CD14-positive monocyte (primary cell): ENCODE results near the gene USP28. TPM values are rescaled to one million over a fixed set of nuclear protein-coding genes. Genes with fewer than 3 reads are reported as not detected.
"Not testable (repeated sequence)": the region's sequence is repeated elsewhere in the genome, so short reads cannot be mapped to it uniquely, and the experiment has no call there.

Experiments used
- DNase-seq, 3 donors: peaks; one replicate each; pipeline ENCODE4 v3.0.0-alpha.2; 2011 to 2022
- H2AFZ ChIP-seq: 2 replicates; pipeline ENCODE4 v1.6.0; 2012; ENCODE audit warnings: mild to moderate bottlenecking, low read depth, low read length, inconsistent platforms; ENCODE audit not compliant: insufficient read depth, poor library complexity, severe bottlenecking
- H3K27ac ChIP-seq, 2 donors: 1 replicate in 1 of 2; 2 replicates in 1 of 2; pipeline ENCODE4 v1.5.1; 2012 to 2013; ENCODE audit warnings: low read length in 2 of 2, control low read depth in 1 of 2, inconsistent platforms in 1 of 2, low read depth in 1 of 2, mild to moderate bottlenecking in 1 of 2
- H3K27me3 ChIP-seq, 2 donors: one replicate each; pipeline versions ENCODE4 v1.6.0 to v1.6.1; 2011 to 2013; ENCODE audit warnings: low read length in 2 of 2; ENCODE audit not compliant: control insufficient read depth in 2 of 2, insufficient read depth in 2 of 2
- H3K36me3 ChIP-seq, 2 donors: replicated peaks in 1 of 2; 1 replicate in 1 of 2; 2 replicates in 1 of 2; pipeline versions ENCODE4 v1.5.1 to v1.6.1; 2012 to 2013; ENCODE audit warnings: low read length in 2 of 2, control low read depth in 1 of 2, inconsistent platforms in 1 of 2, mild to moderate bottlenecking in 1 of 2; ENCODE audit not compliant: insufficient read depth in 2 of 2, control insufficient read depth in 1 of 2
- H3K4me1 ChIP-seq, 2 donors: 1 replicate in 1 of 2; 2 replicates in 1 of 2; pipeline versions ENCODE4 v1.5.1 to v1.6.1; 2012 to 2013; ENCODE audit warnings: low read length in 2 of 2, control low read depth in 1 of 2, inconsistent platforms in 1 of 2, mild to moderate bottlenecking in 1 of 2, moderate library complexity in 1 of 2; ENCODE audit not compliant: insufficient read depth in 2 of 2, control insufficient read depth in 1 of 2
- H3K4me2 ChIP-seq: replicated peaks from 2 replicates; pipeline ENCODE3; 2012; ENCODE audit warnings: low read length, moderate library complexity, mild to moderate bottlenecking; ENCODE audit not compliant: poor library complexity, severe bottlenecking; ENCODE audit errors: extremely low read depth
- H3K4me3 ChIP-seq, 3 experiments: fragments of 200-600 bp in 1 of 3; sonication (generic) in 1 of 3; replicated peaks in 1 of 3; 1 replicate in 2 of 3; 2 replicates in 1 of 3; pipeline ENCODE4 v1.5.1; 2011 to 2013; ENCODE audit warnings: low read length in 3 of 3, mild to moderate bottlenecking in 3 of 3, control low read depth in 2 of 3, low read depth in 2 of 3, inconsistent platforms in 1 of 3, moderate library complexity in 1 of 3
- H3K79me2 ChIP-seq: 2 replicates; pipeline ENCODE4 v1.6.0; 2012; ENCODE audit warnings: mild to moderate bottlenecking, control low read depth, inconsistent platforms, low read length, moderate library complexity; ENCODE audit not compliant: insufficient read depth
- H3K9ac ChIP-seq: 2 replicates; pipeline ENCODE4 v1.6.0; 2017; ENCODE audit warnings: low read length, mild to moderate bottlenecking; ENCODE audit not compliant: insufficient read depth, poor library complexity, severe bottlenecking
- H3K9me3 ChIP-seq, 2 donors: replicated peaks in 1 of 2; 1 replicate in 1 of 2; 2 replicates in 1 of 2; pipeline versions ENCODE4 v1.5.1 to v1.6.1; 2012 to 2013; ENCODE audit warnings: low read length in 2 of 2, control low read depth in 1 of 2; ENCODE audit not compliant: control insufficient read depth in 1 of 2, insufficient read depth in 1 of 2
- H4K20me1 ChIP-seq: 2 replicates; pipeline ENCODE4 v1.6.0; 2012; ENCODE audit warnings: mild to moderate bottlenecking, low read length, control low read depth, moderate library complexity; ENCODE audit not compliant: insufficient read depth
- H3K27ac Mint-ChIP-seq, 7 donors: one replicate each; pipeline ENCODE4 v1.8.0; 2020; ENCODE audit warnings: mild to moderate bottlenecking in 7 of 7, mixed read lengths in 7 of 7, moderate library complexity in 6 of 7, inconsistent platforms in 2 of 7
- H3K27me3 Mint-ChIP-seq, 3 donors: one replicate each; pipeline ENCODE4 v1.8.0; 2021 to 2022; ENCODE audit warnings: low read depth in 3 of 3, mild to moderate bottlenecking in 3 of 3, mixed read lengths in 3 of 3, moderate library complexity in 3 of 3, inconsistent platforms in 1 of 3
- H3K36me3 Mint-ChIP-seq, 2 donors: one replicate each; pipeline ENCODE4 v1.8.0; 2020; ENCODE audit warnings: mixed read lengths in 2 of 2, inconsistent platforms in 1 of 2, mild to moderate bottlenecking in 1 of 2
- H3K4me1 Mint-ChIP-seq: one replicate; pipeline ENCODE4 v1.8.0; 2020; ENCODE audit warnings: mild to moderate bottlenecking, mixed read lengths
- H3K4me3 Mint-ChIP-seq, 2 donors: one replicate each; pipeline ENCODE4 v1.8.0; 2020; ENCODE audit warnings: mild to moderate bottlenecking in 2 of 2, mixed read lengths in 2 of 2, moderate library complexity in 1 of 2
- H3K9me3 Mint-ChIP-seq, 7 donors: one replicate each; pipeline ENCODE4 v1.8.0; 2020 to 2022; ENCODE audit warnings: mixed read lengths in 7 of 7, mild to moderate bottlenecking in 6 of 7, moderate library complexity in 6 of 7, inconsistent platforms in 2 of 7
- CTCF ChIP-seq: fragments of 200-600 bp; IDR thresholded peaks from one replicate; pipeline ENCODE4 v1.8.0; 2022; ENCODE audit warnings: antibody characterized with exemption, mild to moderate bottlenecking
- WGBS: methylation state at CpG from one replicate; pipeline ENCODE4 v1.1.5; 2013; ENCODE audit warnings: missing lambda C conversion rate; ENCODE audit not compliant: insufficient coverage; 5-methylcytosine and 5-hydroxymethylcytosine counted together
- intact Hi-C, 2 donors: fragments of 100-400 bp; cut with micrococcal nuclease; formaldehyde crosslinking; loops; one replicate each; pipeline versions ENCODE4 v1.15.0 to v1.15.1; 2023
- polyA plus RNA-seq, 3 donors: library from polyadenylated mRNA; depleted of rRNA in 1 of 3; unstranded in 2 of 3; stranded (reverse) in 1 of 3; fragments of 300-500 nt in 2 of 3; fragments of >200 nt in 1 of 3; fragmentation: Illumina TruSeq in 2 of 3; gene quantifications; 1 replicate in 2 of 3; 2 replicates in 1 of 3; pipeline ENCODE4 v1.2.3, GENCODE V29; 2012 to 2021

USP28 gene
- polyA plus RNA-seq, 3 donors = 13.4 to 21.9 (median 17.7) TPM

- no peaks in the 10 kb centered on the region for H3K9me3 ChIP-seq
- no peak for TF ChIP-seq CTCF
- no peaks in the 10 kb centered on the region for H3K79me2 ChIP-seq
- peaks cover 5 to 14% of the 10 kb centered on the region in 2 donors for H3K4me1 ChIP-seq
- Mint-ChIP-seq H3K27ac (no peak overlapping the region), H3K27me3 (no peaks in the 10 kb centered on the region), H3K9me3 (peaks cover 6 to 17% (median 13%) of the 10 kb centered on the region in 7 donors), H3K36me3 (peaks cover 0 to 3% of the 10 kb centered on the region in 2 donors), H3K4me1 (peaks cover 14% of the 10 kb centered on the region), H3K4me3 (no peak overlapping the region)
- no peak overlapping the region for H3K4me3 ChIP-seq
- 63% methylated on average over 1 of the region's 4 CpGs for WGBS
- H2AFZ ChIP-seq = no peak overlapping the region
- no peak for DNase-seq
- no peaks in the 10 kb centered on the region for H4K20me1 ChIP-seq
- intact Hi-C loops = loop anchor here in 1 of 2 donors (10.0 kb wide), 1 partner anchor 556 kb away; no protein-coding TSS in a partner anchor
- no peak overlapping the region for H3K9ac ChIP-seq
- no peaks in the 10 kb centered on the region for H3K27me3 ChIP-seq
- no peaks in the 10 kb centered on the region for H3K36me3 ChIP-seq
- no peak overlapping the region for H3K4me2 ChIP-seq
- no peak overlapping the region for H3K27ac ChIP-seq
Observed at GRCh38 chr11:113880971-113881370, 5.6 kb upstream of the USP28 start.

DNA sequence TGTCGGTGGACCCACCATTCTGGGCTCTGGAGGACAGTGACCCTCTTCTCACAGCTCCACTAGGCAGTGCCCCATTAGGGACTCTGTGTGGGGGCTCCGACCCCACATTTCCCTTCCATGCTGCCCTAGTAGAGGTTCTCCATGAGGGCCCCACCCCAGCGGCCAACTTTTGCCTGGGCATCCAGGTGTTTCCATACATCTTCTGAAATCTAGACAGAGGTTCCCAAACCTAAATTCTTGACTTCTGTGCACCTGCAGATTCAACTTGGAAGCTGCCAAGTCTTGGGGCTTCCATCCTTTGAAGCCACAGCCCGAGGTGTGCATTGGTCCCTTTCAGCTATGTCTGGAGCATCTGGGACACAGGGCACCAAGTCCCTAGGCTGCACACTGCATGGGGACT is 4.1 kb upstream of the USP28 start:
- not testable (repeated sequence) for DNase-seq, H3K36me3 ChIP-seq, H3K79me2 ChIP-seq, H3K4me3 Mint-ChIP-seq, H4K20me1 ChIP-seq, H3K27me3 ChIP-seq, H3K4me3 ChIP-seq, H3K36me3 Mint-ChIP-seq, H3K9ac ChIP-seq, H3K27ac ChIP-seq, H3K27me3 Mint-ChIP-seq, H2AFZ ChIP-seq, H3K4me2 ChIP-seq, H3K9me3 ChIP-seq
- H3K9me3 Mint-ChIP-seq = peaks cover 6 to 17% (median 13%) of the 10 kb centered on the region in 7 donors
- 93% methylated on average over 3 of the region's 4 CpGs for WGBS
- intact Hi-C loops = loop anchor here (10.0 kb wide), 3 partner anchors 105 to 565 kb away; partner anchors contain the start of genes C11orf71 (in 1 of the 2), CLDN25 (in 1 of the 2), RBM7 (in 1 of the 2) and TTC12 (in 1 of the 2)
- peaks cover 10 to 19% of the 10 kb centered on the region in 2 donors for H3K4me1 ChIP-seq
- H3K4me1 Mint-ChIP-seq = peaks cover 19% of the 10 kb centered on the region
- H3K27ac Mint-ChIP-seq = peak overlapping the region in 1 of 7 donors; percentile 35
